ENCODE measurements around the gene PEAR1.

DNA sequence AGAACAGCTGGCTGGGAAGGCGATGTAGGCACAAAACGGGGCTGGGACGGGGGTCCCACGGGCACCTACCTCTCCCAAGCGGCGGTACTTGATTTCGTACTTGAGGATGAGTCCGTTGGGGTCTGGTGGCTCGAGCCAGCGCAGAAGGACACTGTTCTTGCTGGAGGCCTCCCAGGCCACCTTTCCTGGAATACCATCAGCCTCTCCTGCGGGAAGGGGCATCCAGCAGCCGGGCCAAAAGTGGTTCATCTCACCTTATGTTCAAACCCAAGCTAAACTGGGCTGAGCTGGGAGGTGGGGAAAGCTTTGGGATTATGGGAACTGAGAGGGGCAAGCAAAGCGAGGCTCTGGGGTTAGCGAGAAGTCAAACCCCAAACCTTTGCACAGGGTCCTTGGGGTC lies 48.9 kb upstream of the PEAR1 start:
- TF ChIP-seq, protein P1, sequence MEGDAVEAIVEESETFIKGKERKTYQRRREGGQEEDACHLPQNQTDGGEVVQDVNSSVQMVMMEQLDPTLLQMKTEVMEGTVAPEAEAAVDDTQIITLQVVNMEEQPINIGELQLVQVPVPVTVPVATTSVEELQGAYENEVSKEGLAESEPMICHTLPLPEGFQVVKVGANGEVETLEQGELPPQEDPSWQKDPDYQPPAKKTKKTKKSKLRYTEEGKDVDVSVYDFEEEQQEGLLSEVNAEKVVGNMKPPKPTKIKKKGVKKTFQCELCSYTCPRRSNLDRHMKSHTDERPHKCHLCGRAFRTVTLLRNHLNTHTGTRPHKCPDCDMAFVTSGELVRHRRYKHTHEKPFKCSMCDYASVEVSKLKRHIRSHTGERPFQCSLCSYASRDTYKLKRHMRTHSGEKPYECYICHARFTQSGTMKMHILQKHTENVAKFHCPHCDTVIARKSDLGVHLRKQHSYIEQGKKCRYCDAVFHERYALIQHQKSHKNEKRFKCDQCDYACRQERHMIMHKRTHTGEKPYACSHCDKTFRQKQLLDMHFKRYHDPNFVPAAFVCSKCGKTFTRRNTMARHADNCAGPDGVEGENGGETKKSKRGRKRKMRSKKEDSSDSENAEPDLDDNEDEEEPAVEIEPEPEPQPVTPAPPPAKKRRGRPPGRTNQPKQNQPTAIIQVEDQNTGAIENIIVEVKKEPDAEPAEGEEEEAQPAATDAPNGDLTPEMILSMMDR (IDR thresholded peaks at IDR 0.05; ENCODE audit: low read depth, low read length) = no peak
- TF ChIP-seq EZH2phosphoT487 (IDR thresholded peaks at IDR 0.05; ENCODE audit: low read depth) = no peak
